ENCODE data around the gene TAS2R60. TPM values are rescaled to one million over a fixed set of nuclear protein-coding genes. Genes with fewer than 3 reads are reported as not detected.
A peak's percentile ranks its signal among the peaks of the same experiment; 100 is the strongest.

Gene TAS2R60
- total and polyA plus RNA-seq, 9 of the 15 experiments (the other 6 are each of a cell fraction or from before 2014, with no cell fraction given), result 0.08 TPM; not detected in 8

DNA sequence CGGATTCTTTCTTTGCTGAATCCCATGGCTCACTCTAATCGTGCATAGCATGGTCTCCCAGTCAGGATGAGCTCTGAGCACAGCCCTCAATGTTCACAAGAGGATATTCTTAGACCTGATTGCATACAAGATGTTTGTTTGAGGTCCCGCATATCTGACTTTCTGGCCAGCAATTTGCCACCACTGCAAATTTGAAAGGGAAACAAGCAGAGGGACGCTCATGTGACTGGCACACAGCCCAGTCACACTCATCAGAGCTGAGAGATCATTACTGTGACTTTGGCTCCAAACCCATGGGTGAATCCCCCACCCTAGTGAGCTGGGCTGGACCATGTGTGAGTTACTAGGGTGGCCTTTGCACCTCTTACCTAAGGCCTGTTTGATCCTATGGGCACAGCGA is 44.3 kb downstream of the TAS2R60 start (continued):
- TF ChIP-seq, protein P1, sequence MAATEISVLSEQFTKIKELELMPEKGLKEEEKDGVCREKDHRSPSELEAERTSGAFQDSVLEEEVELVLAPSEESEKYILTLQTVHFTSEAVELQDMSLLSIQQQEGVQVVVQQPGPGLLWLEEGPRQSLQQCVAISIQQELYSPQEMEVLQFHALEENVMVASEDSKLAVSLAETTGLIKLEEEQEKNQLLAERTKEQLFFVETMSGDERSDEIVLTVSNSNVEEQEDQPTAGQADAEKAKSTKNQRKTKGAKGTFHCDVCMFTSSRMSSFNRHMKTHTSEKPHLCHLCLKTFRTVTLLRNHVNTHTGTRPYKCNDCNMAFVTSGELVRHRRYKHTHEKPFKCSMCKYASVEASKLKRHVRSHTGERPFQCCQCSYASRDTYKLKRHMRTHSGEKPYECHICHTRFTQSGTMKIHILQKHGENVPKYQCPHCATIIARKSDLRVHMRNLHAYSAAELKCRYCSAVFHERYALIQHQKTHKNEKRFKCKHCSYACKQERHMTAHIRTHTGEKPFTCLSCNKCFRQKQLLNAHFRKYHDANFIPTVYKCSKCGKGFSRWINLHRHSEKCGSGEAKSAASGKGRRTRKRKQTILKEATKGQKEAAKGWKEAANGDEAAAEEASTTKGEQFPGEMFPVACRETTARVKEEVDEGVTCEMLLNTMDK (IDR thresholded peaks at IDR 0.05; ENCODE audit: borderline replicate concordance, insufficient read depth, low read depth, low read length, poor library complexity, severe bottlenecking), result no peak
- TF ChIP-seq GATA2 (CRISPR knock-in tag; IDR thresholded peaks at IDR 0.05) (no peak), BRD9 (IDR thresholded peaks at IDR 0.05; ENCODE audit: low read depth, partially characterized antibody) (no peak), ZNF239 (CRISPR knock-in tag; IDR thresholded peaks at IDR 0.05) (no peak)

DNA sequence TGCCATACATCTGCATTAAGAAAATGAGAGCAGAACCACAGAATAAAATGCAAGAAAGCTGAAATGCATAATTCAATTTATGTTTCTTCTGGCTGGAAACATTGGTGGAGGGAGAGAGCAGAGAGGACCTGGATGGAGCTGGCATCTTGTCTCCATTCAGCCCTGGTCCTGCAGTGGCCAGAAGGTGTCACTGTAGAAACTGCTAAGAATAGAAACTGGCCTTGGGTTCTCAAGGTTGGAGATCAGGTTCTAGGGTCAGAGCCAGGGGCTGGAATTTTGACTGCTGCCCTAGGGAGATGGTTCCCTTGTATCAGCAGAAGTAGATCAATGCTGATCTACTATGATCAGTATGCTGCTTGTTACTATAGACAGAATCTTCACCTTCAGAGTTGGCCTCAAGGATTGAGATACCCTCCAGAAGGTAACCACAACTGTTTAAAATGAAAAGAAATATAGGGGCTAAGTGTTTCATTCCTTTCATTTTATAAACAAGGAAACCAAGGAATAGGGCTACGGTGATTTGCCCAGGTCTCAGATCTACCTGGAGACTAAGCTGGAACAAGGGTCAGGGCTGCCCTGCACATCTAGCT is 47.6 kb downstream of the TAS2R60 start:
- intact Hi-C loops (cut with micrococcal nuclease) (loop anchor here (1.0 kb wide), 1 partner anchor 246 kb away; no protein-coding TSS in a partner anchor), in situ Hi-C loops (cut with MboI) (no loop called here)
- Histone ChIP-seq H3K9ac (ENCODE audit: insufficient read depth in 1 of 2, low read depth in 2 of 2, low read length in 2 of 2) (no peak overlapping the region), H2AFZ (ENCODE audit: low read depth, low read length) (no peak overlapping the region), H3K27me3 (ENCODE audit: control insufficient read depth in 2 of 2, insufficient read depth in 2 of 2, low read length in 2 of 2) (peaks cover 0 to 8% of the 10 kb centered on the region in 2 experiments; a peak in 1 of 5 replicates), H3K4me3 (no peak overlapping the region), H4K20me1 (replicated peaks; ENCODE audit: control insufficient read depth, insufficient read depth, low read length) (no peaks in the 10 kb centered on the region), H3K9me1 (ENCODE audit: control insufficient read depth, insufficient read depth, low read length) (no peaks in the 10 kb centered on the region), H3K36me3 (ENCODE audit: control insufficient read depth, insufficient read depth, low read length) (no peaks in the 10 kb centered on the region), H3K79me2 (ENCODE audit: control insufficient read depth, insufficient read depth, low read length) (no peaks in the 10 kb centered on the region), H3K4me2 (ENCODE audit: insufficient read depth, low read length) (no peak overlapping the region), H3K27ac (ENCODE audit: extremely low read depth, low read depth, low read length) (no peak overlapping the region), H3K9me3 (replicated peaks; ENCODE audit: control insufficient read depth, insufficient read depth, low read depth, low read length) (no peaks in the 10 kb centered on the region), H3K4me1 (replicated peaks in 1 of 2; ENCODE audit: control insufficient read depth in 2 of 2, insufficient read depth in 2 of 2, low read length in 2 of 2) (peaks cover 7 to 18% of the 10 kb centered on the region in 2 experiments; a peak in 4 of 5 replicates)
- CTCF ChIA-PET (ENCODE audit: low intra/inter-chr PET ratio), result interaction anchor here (0.8 to 1.2 kb wide), 2 partner anchors 247 to 276 kb away, joined by 3 read pairs; no protein-coding TSS in a partner anchor
- peak; percentile 41 to 70 (median 60) for DNase-seq (ENCODE audit: extremely low read depth in 1 of 4, low spot score in 3 of 4)
- FAIRE-seq, result peak; percentile 86
- WGBS (ENCODE audit: insufficient coverage, low coverage, missing lambda C conversion rate), result 23% methylated on average over 1 of the region's 1 CpG
- BruUV-seq (replicated peaks), result no TSS peak
- POLR2A ChIA-PET, result interaction anchor here (0.6 to 1.0 kb wide), 3 partner anchors 9 to 89 kb away, joined by 3 to 4 read pairs (median 3); no protein-coding TSS in a partner anchor
- ATAC-seq, result peak; percentile 93
- TF ChIP-seq SNIP1 (IDR thresholded peaks at IDR 0.05; ENCODE audit: low read depth), result no peak
- TF ChIP-seq SMAD3 (CRISPR knock-in tag; conservative IDR thresholded peaks at IDR 0.05), result no peak
- TF ChIP-seq RBM39 (optimal IDR thresholded peaks at IDR 0.05; ENCODE audit: low read depth, low read length), result no peak
- no peak for TF ChIP-seq RBM22 (IDR thresholded peaks at IDR 0.05; ENCODE audit: low read depth, low read length, poor library complexity, severe bottlenecking)
- TF ChIP-seq, protein P2, sequence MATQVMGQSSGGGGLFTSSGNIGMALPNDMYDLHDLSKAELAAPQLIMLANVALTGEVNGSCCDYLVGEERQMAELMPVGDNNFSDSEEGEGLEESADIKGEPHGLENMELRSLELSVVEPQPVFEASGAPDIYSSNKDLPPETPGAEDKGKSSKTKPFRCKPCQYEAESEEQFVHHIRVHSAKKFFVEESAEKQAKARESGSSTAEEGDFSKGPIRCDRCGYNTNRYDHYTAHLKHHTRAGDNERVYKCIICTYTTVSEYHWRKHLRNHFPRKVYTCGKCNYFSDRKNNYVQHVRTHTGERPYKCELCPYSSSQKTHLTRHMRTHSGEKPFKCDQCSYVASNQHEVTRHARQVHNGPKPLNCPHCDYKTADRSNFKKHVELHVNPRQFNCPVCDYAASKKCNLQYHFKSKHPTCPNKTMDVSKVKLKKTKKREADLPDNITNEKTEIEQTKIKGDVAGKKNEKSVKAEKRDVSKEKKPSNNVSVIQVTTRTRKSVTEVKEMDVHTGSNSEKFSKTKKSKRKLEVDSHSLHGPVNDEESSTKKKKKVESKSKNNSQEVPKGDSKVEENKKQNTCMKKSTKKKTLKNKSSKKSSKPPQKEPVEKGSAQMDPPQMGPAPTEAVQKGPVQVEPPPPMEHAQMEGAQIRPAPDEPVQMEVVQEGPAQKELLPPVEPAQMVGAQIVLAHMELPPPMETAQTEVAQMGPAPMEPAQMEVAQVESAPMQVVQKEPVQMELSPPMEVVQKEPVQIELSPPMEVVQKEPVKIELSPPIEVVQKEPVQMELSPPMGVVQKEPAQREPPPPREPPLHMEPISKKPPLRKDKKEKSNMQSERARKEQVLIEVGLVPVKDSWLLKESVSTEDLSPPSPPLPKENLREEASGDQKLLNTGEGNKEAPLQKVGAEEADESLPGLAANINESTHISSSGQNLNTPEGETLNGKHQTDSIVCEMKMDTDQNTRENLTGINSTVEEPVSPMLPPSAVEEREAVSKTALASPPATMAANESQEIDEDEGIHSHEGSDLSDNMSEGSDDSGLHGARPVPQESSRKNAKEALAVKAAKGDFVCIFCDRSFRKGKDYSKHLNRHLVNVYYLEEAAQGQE (IDR thresholded peaks at IDR 0.05; ENCODE audit: borderline replicate concordance), result peak; percentile 82; the same call in 1 of the 2 replicates
- TF ChIP-seq, protein P2 (CRISPR knock-in tag; IDR thresholded peaks at IDR 0.05; ENCODE audit: low read depth), result no peak
- peak; percentile 57; the same call in 1 of the 2 replicates for TF ChIP-seq CC2D1A (IDR thresholded peaks at IDR 0.05)
